GM21367 (cell line): ENCODE results near the gene TSPEAR.

Source experiments
- ATAC-seq: cut with Tn5 transposase; IDR thresholded peaks from one replicate; pipeline ENCODE4 v1.9.1; 2021; ENCODE audit not compliant: unreplicated experiment

The TSPEAR gene

GRCh38 chr21:44456915-44457736 is 254.2 kb downstream of the TSPEAR start:
- ATAC-seq, result no peak

GRCh38 chr21:44456214-44456914 is 255.0 kb downstream of the TSPEAR start:
- ATAC-seq, result no peak

DNA sequence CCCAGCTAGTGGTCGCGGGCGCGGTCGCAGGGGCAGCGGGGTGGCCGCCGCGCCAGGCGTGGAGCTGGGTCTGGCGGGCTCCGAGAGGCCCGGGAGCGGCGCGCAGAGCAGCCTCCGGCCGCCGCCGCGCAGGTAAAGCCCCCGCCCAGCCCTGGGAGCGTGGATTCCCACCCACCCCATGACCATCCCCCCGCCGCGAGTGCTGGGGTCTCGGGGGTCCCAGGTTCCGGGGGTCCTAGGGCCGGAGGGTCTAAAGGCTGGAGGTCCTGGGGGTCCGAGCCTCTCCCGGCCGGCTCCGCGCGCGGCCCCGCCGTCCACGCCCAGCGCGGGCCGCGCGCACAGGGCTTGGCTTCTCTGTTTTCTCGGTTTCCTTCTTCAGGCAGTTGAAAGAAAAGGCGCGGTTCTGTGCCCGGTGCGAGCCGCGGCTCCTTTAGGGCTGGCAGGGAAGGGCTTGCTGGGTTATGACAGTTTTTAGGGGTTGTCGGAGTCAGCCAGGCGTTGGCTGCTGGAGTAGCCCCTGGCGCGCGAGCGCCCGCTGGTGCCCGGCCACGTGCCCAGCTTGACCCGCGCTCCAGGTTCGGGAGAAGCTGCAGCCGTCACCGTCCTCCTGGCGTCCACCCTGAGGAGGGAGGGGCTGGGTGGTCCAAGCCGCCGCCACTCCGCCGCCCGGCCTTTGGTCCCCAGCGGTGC is 255.7 kb downstream of the TSPEAR start:
- ATAC-seq, result no peak

DNA sequence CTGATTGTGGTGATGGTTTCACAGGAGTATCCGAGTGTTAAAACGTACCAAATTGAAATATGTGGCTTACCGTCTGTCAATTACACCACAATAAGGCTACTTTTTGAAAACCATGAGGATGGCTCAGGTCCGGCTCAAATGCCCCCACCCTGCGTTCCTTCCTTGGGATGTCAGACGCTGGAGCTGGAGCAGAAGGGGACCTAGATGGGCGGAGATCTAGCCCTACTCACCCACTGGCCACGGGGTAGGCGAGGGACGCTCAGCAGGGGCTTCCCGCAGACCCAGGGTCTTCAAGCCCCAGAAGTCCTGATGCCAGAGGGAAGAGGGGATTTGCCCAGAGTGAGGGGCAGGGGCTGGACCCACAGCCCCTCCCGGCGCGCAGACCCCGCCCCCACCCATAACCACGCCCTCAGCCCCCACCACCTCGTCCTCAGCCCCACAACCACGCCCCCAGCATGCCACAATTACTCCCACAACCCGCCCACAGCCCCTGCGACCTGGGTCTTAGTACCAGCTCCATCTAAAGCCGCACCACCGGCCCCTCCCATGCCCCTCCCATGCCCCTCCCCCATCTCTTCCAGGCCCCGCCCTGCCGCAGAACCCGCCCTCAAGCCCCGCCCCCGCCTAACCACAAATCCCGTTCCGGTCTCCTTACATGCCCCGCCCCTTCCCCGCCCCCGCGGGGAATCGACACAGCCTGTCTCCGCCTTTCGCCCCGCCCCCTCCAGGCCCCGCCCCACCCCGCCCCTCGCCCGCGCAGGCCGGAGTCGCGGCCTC is 256.4 kb downstream of the TSPEAR start, which contains the start of gene LRRC3:
Gene LRRC3 (plus strand): TSS at position 764 of the 777 bp plus-strand sequence. CDS start 1,135 bp downstream, outside the sequence.
- ATAC-seq, result no peak

DNA sequence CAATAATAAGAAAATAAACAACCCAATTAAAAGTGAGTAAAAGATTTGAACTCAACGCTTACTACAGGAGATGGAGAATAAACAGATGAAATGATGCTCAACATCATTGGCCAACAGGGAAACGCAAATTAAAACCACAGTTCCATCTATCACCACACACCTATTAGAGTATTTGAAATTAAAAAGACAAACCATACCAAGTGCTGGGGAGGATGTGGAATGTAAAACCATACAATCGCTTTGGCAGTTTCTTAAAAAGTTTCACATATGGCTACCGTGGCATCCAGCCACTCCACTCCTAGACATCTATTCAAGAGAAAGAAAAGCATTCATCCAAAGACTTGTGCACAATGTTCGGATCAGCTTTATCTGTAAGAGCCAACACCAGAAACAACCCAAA is 257.3 kb downstream of the TSPEAR start:
- ATAC-seq, result no peak

DNA sequence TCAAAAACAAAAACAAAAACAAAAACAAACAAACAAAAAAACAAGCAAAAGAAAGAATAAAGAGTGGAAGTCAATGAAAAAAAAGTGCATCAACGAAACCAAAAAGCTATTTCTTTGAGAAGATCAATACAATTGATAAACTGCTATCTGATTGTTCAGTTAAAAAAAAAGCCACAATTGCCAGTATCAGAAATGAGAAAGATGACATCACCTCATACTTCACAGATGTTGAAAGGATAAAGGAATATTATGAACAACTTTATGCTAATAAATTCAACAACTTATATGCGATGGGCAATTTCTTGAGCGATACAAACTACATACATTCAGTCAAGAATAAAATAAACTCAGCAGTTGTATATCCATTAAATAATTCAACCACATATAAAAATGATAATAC is 258.3 kb downstream of the TSPEAR start:
- no peak for ATAC-seq

DNA sequence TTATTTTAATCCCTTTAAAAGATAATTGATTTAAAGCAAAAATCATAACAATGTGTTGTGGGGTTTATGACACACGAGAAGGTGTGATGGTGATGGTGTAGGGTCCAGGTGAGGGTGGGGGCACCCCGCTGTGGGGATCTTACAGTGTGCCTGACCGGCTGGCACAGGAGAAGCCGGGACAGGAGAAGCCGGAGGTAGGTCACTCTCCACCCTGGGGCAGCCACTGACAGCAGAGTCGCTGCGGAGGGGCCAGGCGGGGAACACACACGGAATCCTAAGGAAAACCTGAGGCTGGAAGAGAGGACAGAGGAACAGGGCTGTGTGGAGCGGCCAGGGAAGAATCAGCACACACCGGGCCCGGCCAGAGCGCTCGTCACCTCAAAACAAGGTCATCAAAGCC is 260.4 kb downstream of the TSPEAR start:
- ATAC-seq, result no peak

DNA sequence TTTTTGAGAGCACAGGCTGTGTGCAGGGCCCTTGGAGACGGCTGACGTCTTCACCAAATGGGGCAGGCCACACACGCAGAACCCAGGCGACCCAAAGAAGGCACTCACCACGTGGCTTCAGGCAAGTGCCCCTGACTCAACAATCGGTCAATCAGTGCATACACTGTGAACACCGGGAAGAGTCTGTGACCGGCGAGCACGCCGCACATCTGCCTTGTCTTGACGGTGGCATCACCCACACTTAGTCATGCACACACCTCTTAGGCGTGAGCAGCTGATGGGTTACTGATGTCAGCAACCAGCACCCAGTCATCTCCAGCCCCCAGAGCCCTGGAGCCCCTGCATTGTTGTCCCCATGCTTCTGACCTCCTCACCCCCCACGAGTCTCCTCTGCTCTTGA is 261.0 kb downstream of the TSPEAR start:
- ATAC-seq, result no peak

DNA sequence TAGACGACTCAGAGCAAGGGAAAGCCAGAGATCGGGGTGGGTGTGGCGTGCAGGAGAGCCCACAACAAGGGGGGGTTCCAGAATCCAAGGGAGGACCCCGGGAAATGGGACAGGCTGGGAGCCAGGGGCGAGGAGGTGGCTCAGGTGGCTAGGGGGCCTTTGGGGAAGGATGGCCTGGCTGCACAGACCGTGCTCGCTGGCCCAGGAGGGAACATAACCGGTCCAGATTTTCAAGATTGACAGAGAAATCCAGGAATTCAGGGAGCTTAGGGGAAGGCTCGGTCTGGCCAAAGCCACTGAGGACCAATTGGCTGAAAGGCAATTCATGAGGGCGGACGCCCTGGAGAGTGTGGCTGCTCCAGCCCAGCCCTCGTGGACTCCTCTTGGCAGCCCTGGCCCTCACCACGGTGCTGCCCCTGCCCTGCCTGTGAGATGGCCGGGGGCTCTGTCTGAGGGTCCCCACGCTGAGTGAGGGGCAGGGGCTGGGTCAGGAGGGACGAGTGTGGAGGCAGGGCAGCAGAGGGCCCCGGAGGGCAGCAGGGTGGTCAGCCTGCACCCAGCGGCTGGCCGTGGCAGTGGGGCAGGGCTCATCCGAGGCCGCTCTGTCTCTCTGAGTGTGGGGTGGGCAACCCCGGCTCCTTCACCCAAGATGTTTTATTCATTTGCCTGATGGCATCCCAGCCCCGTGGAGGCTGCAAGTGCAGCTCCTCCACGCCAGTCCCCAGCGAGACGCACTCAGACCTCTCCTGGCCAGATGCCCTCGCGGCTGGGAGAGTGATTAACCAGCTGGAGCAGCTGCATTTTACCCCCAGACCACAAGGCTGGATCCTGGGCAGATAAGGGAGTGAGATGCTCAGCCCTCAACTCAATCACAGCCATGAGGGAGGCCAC is 261.7 kb downstream of the TSPEAR start:
- ATAC-seq, result no peak

DNA sequence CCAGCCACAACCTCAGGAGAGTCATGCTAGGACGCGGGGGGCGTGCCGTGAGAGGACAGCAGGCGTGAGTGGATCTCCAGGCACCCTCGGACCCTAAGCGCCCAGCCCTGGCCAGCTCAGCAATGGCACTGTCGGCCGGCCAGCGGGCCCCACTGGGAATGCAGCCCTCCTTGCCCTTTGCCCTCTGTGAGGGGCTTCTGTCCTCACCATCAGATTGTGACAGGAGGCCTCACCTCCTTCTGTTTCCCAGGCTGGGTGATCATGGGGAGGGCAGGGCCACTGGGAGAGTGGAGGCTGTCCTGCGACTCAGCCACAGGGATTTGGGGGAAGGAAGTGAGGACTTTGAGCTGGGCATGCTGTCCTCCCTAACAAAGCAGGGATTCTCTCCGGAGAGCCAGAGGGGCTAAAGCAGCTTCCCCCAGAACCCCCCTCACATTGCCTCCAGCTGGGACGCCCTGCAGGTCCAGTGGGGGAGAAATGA is 262.7 kb downstream of the TSPEAR start:
- no peak for ATAC-seq
